Measurements from ENCODE around the gene REEP1.

DNA sequence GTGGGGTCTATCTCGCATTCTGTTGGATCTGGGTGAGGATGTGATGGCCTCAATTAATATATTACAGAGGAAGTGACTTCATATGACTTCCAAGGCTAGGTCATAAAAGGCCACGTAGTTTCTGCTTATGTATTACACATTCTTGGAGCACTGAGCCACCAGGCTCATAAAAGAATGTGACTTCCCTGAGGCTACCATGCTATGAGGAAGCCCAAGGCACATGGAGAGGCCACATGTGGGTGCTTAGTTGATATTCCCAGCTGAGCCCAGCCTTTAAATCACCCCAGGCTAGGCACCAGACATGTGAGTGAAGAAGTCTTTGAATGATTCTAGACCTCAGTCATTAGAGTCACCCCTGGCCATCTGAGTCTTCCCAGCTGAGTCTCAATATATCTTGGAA is 13.3 kb upstream of the REEP1 start:
- TF ChIP-seq, protein P1, sequence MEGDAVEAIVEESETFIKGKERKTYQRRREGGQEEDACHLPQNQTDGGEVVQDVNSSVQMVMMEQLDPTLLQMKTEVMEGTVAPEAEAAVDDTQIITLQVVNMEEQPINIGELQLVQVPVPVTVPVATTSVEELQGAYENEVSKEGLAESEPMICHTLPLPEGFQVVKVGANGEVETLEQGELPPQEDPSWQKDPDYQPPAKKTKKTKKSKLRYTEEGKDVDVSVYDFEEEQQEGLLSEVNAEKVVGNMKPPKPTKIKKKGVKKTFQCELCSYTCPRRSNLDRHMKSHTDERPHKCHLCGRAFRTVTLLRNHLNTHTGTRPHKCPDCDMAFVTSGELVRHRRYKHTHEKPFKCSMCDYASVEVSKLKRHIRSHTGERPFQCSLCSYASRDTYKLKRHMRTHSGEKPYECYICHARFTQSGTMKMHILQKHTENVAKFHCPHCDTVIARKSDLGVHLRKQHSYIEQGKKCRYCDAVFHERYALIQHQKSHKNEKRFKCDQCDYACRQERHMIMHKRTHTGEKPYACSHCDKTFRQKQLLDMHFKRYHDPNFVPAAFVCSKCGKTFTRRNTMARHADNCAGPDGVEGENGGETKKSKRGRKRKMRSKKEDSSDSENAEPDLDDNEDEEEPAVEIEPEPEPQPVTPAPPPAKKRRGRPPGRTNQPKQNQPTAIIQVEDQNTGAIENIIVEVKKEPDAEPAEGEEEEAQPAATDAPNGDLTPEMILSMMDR (IDR thresholded peaks at IDR 0.05), result no peak
- no peak for TF ChIP-seq POLR2A (IDR thresholded peaks at IDR 0.05)
